Sigmoid colon (tissue), 7 donors: Measurements from ENCODE around the gene NDUFS8. TPM values are rescaled to one million over a fixed set of nuclear protein-coding genes. Genes with fewer than 3 reads are reported as not detected.

ENCODE experiments used
- DNase-seq: peaks from one replicate; pipeline ENCODE4 v3.0.0-alpha.2; 2019
- H3K27ac ChIP-seq, 4 donors: fragments of 200-600 bp; sonication (generic); one replicate each; pipeline ENCODE4 v1.5.1; 2016 to 2019; ENCODE audit warnings: mild to moderate bottlenecking in 1 of 4
- H3K27me3 ChIP-seq, 3 donors: fragments of 200-600 bp; sonication (generic); one replicate each; pipeline ENCODE4 v1.5.1; 2019; ENCODE audit warnings: mild to moderate bottlenecking in 1 of 3
- H3K36me3 ChIP-seq, 4 donors: fragments of 200-600 bp; sonication (generic); one replicate each; pipeline ENCODE4 v1.5.1; 2016 to 2019
- H3K4me1 ChIP-seq, 4 donors: fragments of 200-600 bp; sonication (generic); one replicate each; pipeline ENCODE4 v1.5.1; 2017 to 2019
- H3K4me3 ChIP-seq, 4 donors: fragments of 200-600 bp; sonication (generic); one replicate each; pipeline ENCODE4 v1.5.1; 2017 to 2019; ENCODE audit warnings: mild to moderate bottlenecking in 2 of 4, moderate library complexity in 1 of 4
- H3K9me3 ChIP-seq, 4 donors: fragments of 200-600 bp in 3 of 4; sonication (generic) in 3 of 4; one replicate each; pipeline versions ENCODE4 v1.5.1 to v1.6.1; 2013 to 2019
- EP300 ChIP-seq, 4 donors: sonication (generic); formaldehyde crosslinking; IDR thresholded peaks; one replicate each; pipeline ENCODE4 v1.6.1; 2017; ENCODE audit warnings: antibody characterized with exemption in 4 of 4
- POLR2A ChIP-seq, 2 donors: fragments of 450-650 bp; IDR thresholded peaks; one replicate each; pipeline ENCODE4 v1.6.1; 2016; ENCODE audit warnings: antibody characterized with exemption in 2 of 2, mild to moderate bottlenecking in 2 of 2, moderate library complexity in 2 of 2
- POLR2AphosphoS5 ChIP-seq, 4 donors: sonication (generic); formaldehyde crosslinking; IDR thresholded peaks; one replicate each; pipeline ENCODE4 v1.6.1; 2017; ENCODE audit warnings: antibody characterized with exemption in 4 of 4
- WGBS, 2 donors: extraction: QIAGEN DNeasy Blood & Tissue Kit; methylation state at CpG; one replicate each; pipeline ENCODE4 v1.1.7; 2013; 5-methylcytosine and 5-hydroxymethylcytosine counted together
- intact Hi-C: fragments of 100-400 bp; cut with DNase I; formaldehyde crosslinking; loops from one replicate; pipeline ENCODE4 v1.15.1; 2023
- polyA plus RNA-seq, 3 donors: library from polyadenylated mRNA; stranded (reverse); fragments of 200-250 nt; gene quantifications; one replicate each; pipeline ENCODE4 v1.2.3, GENCODE V29; 2013
- total RNA-seq, 4 donors: library from RNA; depleted of rRNA; stranded (reverse); fragments of >200 nt; gene quantifications; one replicate each; pipeline ENCODE4 v1.1.0, GENCODE V29; 2016
- TF ChIP-seq, protein P1 (sequence below), 4 experiments: fragments of 450-650 bp in 3 of 4; fragments of 200-600 bp in 1 of 4; IDR thresholded peaks; one replicate each; pipeline ENCODE4 v1.5.1; 2016 to 2019; ENCODE audit warnings: antibody characterized with exemption in 4 of 4, mild to moderate bottlenecking in 3 of 4, moderate library complexity in 2 of 4
- donor health status: healthy with polysubstance abuse.
- donor health status: Bipolar disorder and iron deficiency.
- donor health status: healthy.

Gene NDUFS8
- total and polyA plus RNA-seq, 7 donors: 149 to 255 (median 174) TPM

DNA sequence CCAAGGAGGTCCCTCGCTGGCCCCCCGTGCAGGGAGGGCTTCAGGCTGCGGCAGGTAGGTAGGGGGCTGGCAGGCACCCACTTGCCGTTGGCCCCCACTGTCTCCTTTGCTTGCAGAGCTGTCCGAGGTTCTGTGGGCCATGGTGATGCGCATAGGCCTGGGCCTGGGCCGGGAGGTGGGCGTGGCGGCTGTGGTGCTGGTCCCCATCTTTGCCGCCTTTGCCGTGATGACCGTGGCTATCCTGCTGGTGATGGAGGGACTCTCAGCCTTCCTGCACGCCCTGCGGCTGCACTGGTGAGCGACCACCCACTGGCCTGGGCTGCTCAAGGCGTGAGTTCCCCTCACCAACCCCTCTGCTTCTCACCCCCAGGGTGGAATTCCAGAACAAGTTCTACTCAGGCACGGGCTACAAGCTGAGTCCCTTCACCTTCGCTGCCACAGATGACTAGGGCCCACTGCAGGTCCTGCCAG, 19.9 kb downstream of the NDUFS8 start:
- TF ChIP-seq EP300 (IDR thresholded peaks at IDR 0.05): no peak
- no peak for TF ChIP-seq POLR2A (IDR thresholded peaks at IDR 0.05)
- 93 to 94% methylated on average over 18 of the region's 18 CpGs for WGBS, 2 donors

DNA sequence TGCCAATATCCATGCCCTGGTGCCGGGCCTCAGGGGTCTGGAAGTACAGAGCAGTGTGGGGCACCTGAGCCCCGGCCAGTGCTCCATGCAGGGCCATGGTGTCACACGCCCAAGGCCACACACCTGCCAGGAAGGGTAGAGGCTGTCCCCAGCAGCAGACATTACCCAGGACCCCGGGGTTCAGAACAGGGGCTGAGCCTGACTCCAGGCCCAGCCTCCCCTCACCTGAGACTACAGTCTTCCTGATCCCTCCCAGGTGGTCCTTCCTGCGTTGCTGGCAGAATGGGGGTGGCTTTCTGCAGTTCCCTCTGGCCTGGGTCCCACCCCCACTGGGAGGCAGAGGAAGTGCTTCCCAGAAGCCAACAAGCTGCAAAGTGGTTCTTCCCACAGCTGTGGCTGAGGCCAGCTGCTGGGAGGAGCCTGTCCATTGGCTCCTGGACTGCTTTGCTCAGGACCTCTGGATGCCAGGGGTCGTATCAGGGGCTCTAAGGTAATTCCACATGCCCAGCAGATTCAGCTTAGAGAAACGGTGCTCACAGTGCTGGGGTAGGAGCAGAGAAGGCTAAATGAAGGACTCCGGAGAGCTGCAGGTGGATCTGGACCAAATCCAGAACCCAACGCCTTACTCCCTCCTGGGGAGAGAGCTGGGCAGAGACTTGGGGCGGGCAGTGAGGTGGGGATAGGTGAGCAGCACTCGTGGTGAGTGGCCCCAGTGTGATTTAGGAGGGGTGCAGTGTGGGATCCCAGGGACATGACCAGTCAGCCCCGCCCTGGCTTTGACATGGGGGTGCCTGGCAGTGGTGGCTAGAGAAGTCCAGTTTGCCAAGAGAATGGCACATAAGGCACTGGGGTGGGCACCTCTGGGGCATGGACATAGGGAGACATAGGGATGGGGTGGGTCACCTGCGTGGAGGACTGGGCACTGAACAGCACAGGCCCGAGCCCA, 21.0 kb downstream of the NDUFS8 start:
- 82 to 85% methylated on average over 14 of the region's 14 CpGs for WGBS, 2 donors
- TF ChIP-seq, protein P1, sequence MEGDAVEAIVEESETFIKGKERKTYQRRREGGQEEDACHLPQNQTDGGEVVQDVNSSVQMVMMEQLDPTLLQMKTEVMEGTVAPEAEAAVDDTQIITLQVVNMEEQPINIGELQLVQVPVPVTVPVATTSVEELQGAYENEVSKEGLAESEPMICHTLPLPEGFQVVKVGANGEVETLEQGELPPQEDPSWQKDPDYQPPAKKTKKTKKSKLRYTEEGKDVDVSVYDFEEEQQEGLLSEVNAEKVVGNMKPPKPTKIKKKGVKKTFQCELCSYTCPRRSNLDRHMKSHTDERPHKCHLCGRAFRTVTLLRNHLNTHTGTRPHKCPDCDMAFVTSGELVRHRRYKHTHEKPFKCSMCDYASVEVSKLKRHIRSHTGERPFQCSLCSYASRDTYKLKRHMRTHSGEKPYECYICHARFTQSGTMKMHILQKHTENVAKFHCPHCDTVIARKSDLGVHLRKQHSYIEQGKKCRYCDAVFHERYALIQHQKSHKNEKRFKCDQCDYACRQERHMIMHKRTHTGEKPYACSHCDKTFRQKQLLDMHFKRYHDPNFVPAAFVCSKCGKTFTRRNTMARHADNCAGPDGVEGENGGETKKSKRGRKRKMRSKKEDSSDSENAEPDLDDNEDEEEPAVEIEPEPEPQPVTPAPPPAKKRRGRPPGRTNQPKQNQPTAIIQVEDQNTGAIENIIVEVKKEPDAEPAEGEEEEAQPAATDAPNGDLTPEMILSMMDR (IDR thresholded peaks at IDR 0.05): no peak
- TF ChIP-seq EP300 (IDR thresholded peaks at IDR 0.05) (no peak), POLR2A (IDR thresholded peaks at IDR 0.05) (no peak), POLR2AphosphoS5 (IDR thresholded peaks at IDR 0.05) (no peak)
- peak; percentile 63 for DNase-seq

More for the DNA sequence above, 19.9 kb downstream of the NDUFS8 start:
- no peaks in the 10 kb centered on the region for H3K9me3 ChIP-seq
- no peaks in the 10 kb centered on the region for H3K27me3 ChIP-seq
- H3K4me3 ChIP-seq: no peak overlapping the region
- H3K27ac ChIP-seq: no peak overlapping the region
- peaks cover 17 to 71% (median 35%) of the 10 kb centered on the region in 4 donors for H3K36me3 ChIP-seq
- intact Hi-C loops: no loop called here
- DNase-seq: peak; percentile 58
- no peaks in the 10 kb centered on the region for H3K4me1 ChIP-seq

DNA sequence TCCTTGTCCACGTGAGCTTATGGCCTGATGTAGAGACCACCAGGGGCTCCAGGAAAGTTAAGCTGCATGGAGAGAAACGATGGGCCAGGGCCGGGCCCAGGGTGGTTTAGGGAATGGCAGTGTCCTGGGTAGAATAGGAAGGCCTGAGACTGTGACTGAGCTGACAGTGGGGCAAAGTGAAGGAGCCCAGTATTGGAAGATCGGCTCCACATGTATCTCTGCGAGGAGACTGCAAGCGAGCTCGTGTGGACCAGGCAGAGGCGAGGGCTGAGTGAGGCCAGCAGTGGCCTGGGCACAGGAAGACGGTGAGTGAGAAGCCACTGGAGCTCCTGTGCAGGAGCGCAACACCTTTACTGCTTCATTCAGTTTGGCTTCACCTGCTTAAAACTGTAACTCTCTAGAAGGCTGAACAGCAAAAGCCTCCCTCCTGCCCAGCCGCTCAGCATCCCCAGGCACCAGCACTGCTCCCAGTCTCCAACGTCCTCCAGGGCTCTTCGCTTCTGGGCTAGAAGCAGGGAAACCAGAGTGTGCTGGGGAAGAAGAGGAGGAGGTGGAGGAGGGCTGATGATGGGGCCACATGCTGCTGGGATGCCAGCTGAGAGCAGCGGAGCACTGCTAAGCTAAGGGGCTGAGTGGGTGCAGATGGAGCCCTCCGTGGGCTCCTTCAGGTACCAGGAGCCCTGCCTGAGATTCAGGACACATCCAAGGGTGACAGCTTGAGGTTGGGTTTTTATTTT, 21.8 kb downstream of the NDUFS8 start:
- TF ChIP-seq POLR2A (IDR thresholded peaks at IDR 0.05) (no peak), POLR2AphosphoS5 (IDR thresholded peaks at IDR 0.05) (no peak), EP300 (IDR thresholded peaks at IDR 0.05) (no peak)
- TF ChIP-seq, protein P1 (IDR thresholded peaks at IDR 0.05): no peak
- intact Hi-C loops: no loop called here
- no peak overlapping the region for H3K4me3 ChIP-seq
- peaks cover 17 to 60% (median 30%) of the 10 kb centered on the region in 4 donors for H3K36me3 ChIP-seq
- 85 to 92% methylated on average over 15 of the region's 15 CpGs for WGBS, 2 donors
- no peak for DNase-seq
- no peaks in the 10 kb centered on the region for H3K27me3 ChIP-seq
- no peaks in the 10 kb centered on the region for H3K4me1 ChIP-seq
- no peaks in the 10 kb centered on the region for H3K9me3 ChIP-seq
- H3K27ac ChIP-seq: no peak overlapping the region

More for the DNA sequence above, 21.0 kb downstream of the NDUFS8 start:
- Histone ChIP-seq H3K27ac (no peak overlapping the region), H3K9me3 (no peaks in the 10 kb centered on the region), H3K36me3 (peaks cover 17 to 61% (median 31%) of the 10 kb centered on the region in 4 donors), H3K4me1 (no peaks in the 10 kb centered on the region), H3K4me3 (no peak overlapping the region), H3K27me3 (no peaks in the 10 kb centered on the region)
- intact Hi-C loops: no loop called here

DNA sequence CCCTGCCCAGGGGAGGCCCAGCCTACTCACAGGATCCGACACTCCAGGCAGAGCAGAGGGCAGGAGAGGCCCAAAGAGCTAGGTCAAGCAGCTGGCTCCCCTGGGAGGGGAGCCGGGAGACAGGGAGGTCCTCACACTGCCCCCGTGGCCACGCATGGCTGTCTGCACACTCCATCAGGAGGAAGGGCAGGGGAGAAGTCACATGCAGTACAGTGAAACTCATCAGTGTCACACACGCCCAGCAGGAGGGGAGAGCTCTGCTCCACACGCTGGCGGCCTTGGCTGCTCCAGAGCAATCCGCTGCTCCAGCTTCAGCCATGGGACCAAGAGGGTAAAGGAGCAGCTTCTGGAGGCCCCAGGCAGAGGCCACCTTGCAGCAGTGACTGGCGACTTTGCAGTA, 22.6 kb downstream of the NDUFS8 start:
- H3K4me1 ChIP-seq: no peaks in the 10 kb centered on the region
- peaks cover 13 to 57% (median 30%) of the 10 kb centered on the region in 4 donors for H3K36me3 ChIP-seq
- H3K4me3 ChIP-seq: no peak overlapping the region
- intact Hi-C loops: no loop called here
- 81 to 83% methylated on average over 9 of the region's 9 CpGs for WGBS, 2 donors
- H3K27ac ChIP-seq: no peak overlapping the region
- H3K27me3 ChIP-seq: no peaks in the 10 kb centered on the region
- TF ChIP-seq POLR2AphosphoS5 (IDR thresholded peaks at IDR 0.05) (no peak), POLR2A (IDR thresholded peaks at IDR 0.05) (no peak)
- no peak for DNase-seq
- H3K9me3 ChIP-seq: no peaks in the 10 kb centered on the region

DNA sequence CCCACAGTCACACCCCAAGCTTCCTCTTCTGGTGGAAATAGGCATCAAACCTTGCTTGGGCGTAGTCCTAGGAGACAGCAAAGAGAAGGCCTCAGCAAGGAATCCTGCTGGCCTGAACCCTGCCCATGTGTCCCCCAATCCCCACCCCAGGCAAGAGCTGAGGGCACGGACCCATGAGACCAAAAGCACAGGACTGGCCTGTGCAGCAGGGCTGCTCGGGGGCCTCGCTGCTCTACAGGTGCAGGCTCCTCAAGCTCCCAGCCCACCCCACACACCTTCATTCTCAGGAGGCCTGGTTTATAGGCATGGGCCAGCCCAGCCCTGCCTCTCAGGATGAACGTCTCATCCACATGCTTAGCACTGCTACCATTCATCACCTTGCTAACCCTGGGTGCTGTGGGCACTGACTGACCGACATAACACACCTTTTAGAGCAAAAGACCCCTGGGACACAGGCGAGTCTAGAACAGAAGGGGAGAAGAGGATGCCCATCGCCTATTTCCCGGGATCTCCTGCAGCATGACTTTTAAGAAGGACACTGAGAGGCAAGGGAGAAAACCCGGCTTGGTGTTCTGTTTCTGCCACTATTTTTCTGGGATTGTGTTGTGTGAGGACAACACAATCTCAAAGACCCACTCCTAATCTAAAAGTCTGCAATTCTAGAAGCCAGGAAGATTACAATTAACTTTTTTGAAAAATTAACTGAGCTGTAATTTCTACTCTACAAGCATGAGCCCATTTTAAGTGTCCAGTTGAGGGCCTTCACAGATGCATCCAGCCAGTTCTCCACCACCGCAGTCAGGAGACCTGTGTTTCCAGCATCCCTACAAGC, 23.7 kb downstream of the NDUFS8 start:
- no peak for TF ChIP-seq POLR2AphosphoS5 (IDR thresholded peaks at IDR 0.05)
- TF ChIP-seq POLR2A (IDR thresholded peaks at IDR 0.05): no peak
- TF ChIP-seq, protein P1 (IDR thresholded peaks at IDR 0.05): no peak
- TF ChIP-seq EP300 (IDR thresholded peaks at IDR 0.05): no peak
- H3K4me3 ChIP-seq: no peak overlapping the region
- H3K36me3 ChIP-seq: peaks cover 13 to 49% (median 22%) of the 10 kb centered on the region in 4 donors
- H3K9me3 ChIP-seq: no peaks in the 10 kb centered on the region
- H3K27ac ChIP-seq: no peak overlapping the region
- intact Hi-C loops: no loop called here
- H3K4me1 ChIP-seq: no peaks in the 10 kb centered on the region
- H3K27me3 ChIP-seq: no peaks in the 10 kb centered on the region
- 91% methylated on average over 11 of the region's 11 CpGs for WGBS, 2 donors
- DNase-seq: no peak
